GM19463 (cell line): ENCODE measurements around the gene XPO4.
"Not testable (repeated sequence)": the region's sequence is repeated elsewhere in the genome, so short reads cannot be mapped to it uniquely, and the experiment has no call there.

Experiments used
- ATAC-seq: cut with Tn5 transposase; IDR thresholded peaks from one replicate; pipeline ENCODE4 v1.9.1; 2021; ENCODE audit warnings: mild to moderate bottlenecking, moderate library complexity; ENCODE audit not compliant: unreplicated experiment

The XPO4 gene

GRCh38 chr13:20891768-20892167 lies 10.8 kb downstream of the XPO4 start:
- ATAC-seq, result no peak

GRCh38 chr13:20891034-20891433 lies 11.5 kb downstream of the XPO4 start:
- no peak for ATAC-seq

- ATAC-seq, result not testable (repeated sequence)
These were observed 12.0 kb downstream of the XPO4 start for GRCh38 chr13:20890540-20890939.

- no peak for ATAC-seq
These were observed 20.3 kb downstream of the XPO4 start for GRCh38 chr13:20882206-20882605.

GRCh38 chr13:20877902-20878301 lies 24.6 kb downstream of the XPO4 start:
- ATAC-seq, result no peak

- not testable (repeated sequence) for ATAC-seq
These were observed 25.7 kb downstream of the XPO4 start for GRCh38 chr13:20876802-20877201.

GRCh38 chr13:20874439-20874838 lies 28.1 kb downstream of the XPO4 start:
- not testable (repeated sequence) for ATAC-seq

- no peak for ATAC-seq
These were observed 29.2 kb downstream of the XPO4 start for GRCh38 chr13:20873348-20873747.

GRCh38 chr13:20870829-20871228 lies 31.7 kb downstream of the XPO4 start:
- no peak for ATAC-seq

- ATAC-seq, result no peak
These were observed 33.0 kb downstream of the XPO4 start for GRCh38 chr13:20869540-20869939.

- no peak for ATAC-seq
These were observed 35.1 kb downstream of the XPO4 start for GRCh38 chr13:20867408-20867807.

- not testable (repeated sequence) for ATAC-seq
These were observed 40.9 kb downstream of the XPO4 start for GRCh38 chr13:20861666-20862065.

- ATAC-seq, result no peak
These were observed 41.7 kb downstream of the XPO4 start for GRCh38 chr13:20860844-20861243.

- no peak for ATAC-seq
These were observed 45.9 kb downstream of the XPO4 start for GRCh38 chr13:20856650-20857049.

GRCh38 chr13:20851844-20852402 lies 50.6 kb downstream of the XPO4 start:
- no peak for ATAC-seq

GRCh38 chr13:20848944-20849343 lies 53.6 kb downstream of the XPO4 start:
- no peak for ATAC-seq

- ATAC-seq, result no peak
These were observed 54.3 kb downstream of the XPO4 start for GRCh38 chr13:20848203-20848602.

GRCh38 chr13:20847296-20847695 lies 55.2 kb downstream of the XPO4 start:
- ATAC-seq, result no peak

GRCh38 chr13:20843166-20843565 lies 59.4 kb downstream of the XPO4 start:
- ATAC-seq, result no peak

GRCh38 chr13:20840568-20840967 lies 62.0 kb downstream of the XPO4 start:
- no peak for ATAC-seq

- no peak for ATAC-seq
These were observed 68.5 kb downstream of the XPO4 start for GRCh38 chr13:20833900-20834679.

GRCh38 chr13:20832861-20833260 lies 69.7 kb downstream of the XPO4 start:
- no peak for ATAC-seq

- no peak for ATAC-seq
These were observed 70.6 kb downstream of the XPO4 start for GRCh38 chr13:20831933-20832332.
